ENCODE measurements around the gene HECTD4. TPM values are rescaled to one million over a fixed set of nuclear protein-coding genes. Genes with fewer than 3 reads are reported as not detected.
"Not testable (repeated sequence)": the region's sequence is repeated elsewhere in the genome, so short reads cannot be mapped to it uniquely, and the experiment has no call there.

The HECTD4 gene
- total RNA-seq, 1 donor from 2014 or later, result 62.1 TPM

DNA sequence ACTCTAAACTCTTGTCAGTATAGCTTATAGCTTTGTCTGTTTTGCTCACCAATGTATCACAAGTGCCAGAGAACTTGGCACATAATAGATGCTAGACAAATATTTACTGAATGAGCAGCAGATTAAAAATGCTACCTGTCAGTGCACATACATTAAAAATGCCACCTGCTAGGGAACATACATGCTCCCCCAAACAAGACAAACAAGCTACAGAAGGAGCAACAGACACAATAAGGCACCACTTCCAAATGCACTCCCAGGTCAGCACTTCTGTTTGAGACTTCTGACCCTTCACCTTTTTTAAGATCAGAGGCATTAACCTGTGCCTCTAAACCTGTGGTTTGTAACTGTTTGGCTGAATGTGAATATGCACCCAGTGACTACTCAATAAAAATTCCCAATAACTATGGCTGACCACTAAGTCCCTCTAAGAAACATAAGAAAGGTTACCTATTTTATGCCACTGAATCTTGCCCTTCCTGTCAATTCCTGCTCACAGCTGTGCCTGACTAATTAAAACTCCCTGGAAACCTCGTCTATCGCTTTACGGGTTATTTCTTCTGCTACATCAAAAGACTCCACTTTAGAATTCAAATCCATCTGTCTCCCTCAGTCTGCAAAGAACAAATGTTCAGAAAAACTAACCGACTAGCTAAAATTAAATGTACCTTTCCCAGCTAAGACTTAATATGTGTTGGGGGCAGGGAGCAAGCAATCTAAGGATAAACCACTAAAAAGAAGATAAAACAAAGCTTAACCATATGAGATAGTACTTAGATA, 41.0 kb downstream of the HECTD4 start:
- no peak for DNase-seq (ENCODE audit: extremely low spot score, unreplicated experiment)
- Mint-ChIP-seq H3K4me1 (ENCODE audit: unreplicated experiment) (peaks cover 35% of the 10 kb centered on the region), H3K9me3 (no peaks in the 10 kb centered on the region), H3K27ac (no peak overlapping the region), H3K36me3 (peaks cover 5% of the 10 kb centered on the region), H3K27me3 (no peaks in the 10 kb centered on the region), H3K4me3 (no peak overlapping the region)
- TF ChIP-seq, protein P1, sequence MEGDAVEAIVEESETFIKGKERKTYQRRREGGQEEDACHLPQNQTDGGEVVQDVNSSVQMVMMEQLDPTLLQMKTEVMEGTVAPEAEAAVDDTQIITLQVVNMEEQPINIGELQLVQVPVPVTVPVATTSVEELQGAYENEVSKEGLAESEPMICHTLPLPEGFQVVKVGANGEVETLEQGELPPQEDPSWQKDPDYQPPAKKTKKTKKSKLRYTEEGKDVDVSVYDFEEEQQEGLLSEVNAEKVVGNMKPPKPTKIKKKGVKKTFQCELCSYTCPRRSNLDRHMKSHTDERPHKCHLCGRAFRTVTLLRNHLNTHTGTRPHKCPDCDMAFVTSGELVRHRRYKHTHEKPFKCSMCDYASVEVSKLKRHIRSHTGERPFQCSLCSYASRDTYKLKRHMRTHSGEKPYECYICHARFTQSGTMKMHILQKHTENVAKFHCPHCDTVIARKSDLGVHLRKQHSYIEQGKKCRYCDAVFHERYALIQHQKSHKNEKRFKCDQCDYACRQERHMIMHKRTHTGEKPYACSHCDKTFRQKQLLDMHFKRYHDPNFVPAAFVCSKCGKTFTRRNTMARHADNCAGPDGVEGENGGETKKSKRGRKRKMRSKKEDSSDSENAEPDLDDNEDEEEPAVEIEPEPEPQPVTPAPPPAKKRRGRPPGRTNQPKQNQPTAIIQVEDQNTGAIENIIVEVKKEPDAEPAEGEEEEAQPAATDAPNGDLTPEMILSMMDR (conservative IDR thresholded peaks at IDR 0.05), result no peak

DNA sequence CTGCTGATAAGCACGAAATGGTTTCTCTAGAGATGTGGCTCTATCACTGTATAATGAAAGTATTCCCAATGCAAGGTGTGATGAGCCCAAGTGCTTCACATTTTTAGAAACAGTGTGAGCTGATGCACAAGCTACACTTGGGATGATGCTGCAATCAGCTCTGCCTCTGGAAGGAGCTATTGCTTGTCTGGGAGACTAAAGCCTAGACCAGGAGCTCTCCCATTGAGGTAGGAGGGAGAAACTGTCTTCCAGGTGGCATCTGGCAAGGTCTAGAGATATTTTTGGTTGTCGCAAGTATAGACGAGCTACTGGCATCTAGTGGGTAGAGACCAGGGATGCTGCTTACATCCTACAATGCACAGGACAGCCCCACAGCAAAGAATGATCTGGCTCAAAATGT, 42.0 kb downstream of the HECTD4 start:
- Mint-ChIP-seq H3K4me1 (ENCODE audit: unreplicated experiment) (peaks cover 32% of the 10 kb centered on the region), H3K27me3 (no peaks in the 10 kb centered on the region), H3K36me3 (peaks cover 5% of the 10 kb centered on the region), H3K9me3 (no peaks in the 10 kb centered on the region), H3K4me3 (no peak overlapping the region), H3K27ac (no peak overlapping the region)
- no peak for DNase-seq (ENCODE audit: extremely low spot score, unreplicated experiment)
- TF ChIP-seq, protein P1 (conservative IDR thresholded peaks at IDR 0.05), result no peak

DNA sequence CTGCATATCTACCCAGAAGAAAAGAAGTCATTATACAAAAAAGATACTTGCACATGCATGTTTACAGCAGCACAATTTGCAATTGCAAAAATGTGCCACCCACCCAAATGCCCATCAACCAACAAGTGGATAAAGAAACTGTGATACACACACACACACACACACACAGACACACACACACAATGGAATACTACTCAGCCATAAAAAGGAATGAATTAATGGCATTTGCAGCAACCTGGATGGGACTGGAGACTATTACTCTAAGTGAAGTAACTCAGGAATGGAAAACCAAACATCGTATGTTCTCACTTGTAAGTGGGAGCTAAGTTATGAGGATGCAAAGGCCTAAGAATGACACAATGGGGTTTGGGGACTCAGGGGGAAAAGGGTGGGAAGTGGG, 47.2 kb downstream of the HECTD4 start:
- H3K9me3 Mint-ChIP-seq; H3K36me3 Mint-ChIP-seq; H3K27me3 Mint-ChIP-seq; H3K4me3 Mint-ChIP-seq; H3K4me1 Mint-ChIP-seq (ENCODE audit: unreplicated experiment); H3K27ac Mint-ChIP-seq; DNase-seq (ENCODE audit: extremely low spot score, unreplicated experiment): not testable (repeated sequence)

DNA sequence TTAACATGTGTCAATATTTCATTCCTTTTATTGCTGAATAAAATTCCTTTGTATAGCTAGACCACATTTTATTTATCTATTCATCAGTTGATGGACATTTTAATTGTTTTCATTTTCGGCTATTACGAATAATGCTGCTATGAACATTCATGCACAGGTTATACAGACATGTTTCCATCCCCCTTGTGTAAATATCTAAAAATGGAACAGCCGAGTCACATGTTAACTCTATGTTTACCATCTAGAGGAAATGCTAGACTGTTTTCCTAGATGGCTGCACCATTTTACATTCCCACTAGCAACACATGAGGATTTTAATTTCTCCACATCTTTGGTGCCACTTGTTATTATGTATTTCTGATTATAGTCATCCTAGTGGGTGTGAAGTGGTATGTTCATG, 49.2 kb downstream of the HECTD4 start:
- no peak overlapping the region for H3K4me3 Mint-ChIP-seq
- no peaks in the 10 kb centered on the region for H3K9me3 Mint-ChIP-seq
- H3K27me3 Mint-ChIP-seq, result no peaks in the 10 kb centered on the region
- TF ChIP-seq, protein P1 (conservative IDR thresholded peaks at IDR 0.05), result no peak
- peaks cover 6% of the 10 kb centered on the region for H3K36me3 Mint-ChIP-seq
- DNase-seq (ENCODE audit: extremely low spot score, unreplicated experiment), result no peak
- peaks cover 4% of the 10 kb centered on the region for H3K4me1 Mint-ChIP-seq (ENCODE audit: unreplicated experiment)
- H3K27ac Mint-ChIP-seq, result no peak overlapping the region

DNA sequence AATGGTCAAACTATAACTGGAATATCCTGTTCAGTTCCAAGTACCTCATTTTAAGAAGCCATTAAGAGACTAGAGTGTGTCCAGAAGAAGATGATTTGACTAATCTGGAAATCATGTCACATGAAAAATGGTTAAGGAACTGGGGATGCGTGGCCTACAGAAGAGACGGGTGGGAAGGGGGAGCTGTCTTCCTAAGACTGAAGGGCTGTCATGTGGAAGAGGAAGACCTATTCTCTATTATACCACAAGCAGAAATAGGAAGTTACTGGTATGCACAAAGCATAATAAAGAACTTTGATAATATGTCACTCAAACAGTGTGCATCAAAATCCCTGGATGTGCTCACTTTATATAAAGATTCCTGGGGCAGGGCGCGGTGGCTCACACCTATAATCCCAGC, 50.3 kb downstream of the HECTD4 start:
- no peak overlapping the region for H3K27ac Mint-ChIP-seq
- peaks cover 4% of the 10 kb centered on the region for H3K36me3 Mint-ChIP-seq
- H3K27me3 Mint-ChIP-seq, result no peaks in the 10 kb centered on the region
- no peak overlapping the region for H3K4me3 Mint-ChIP-seq
- DNase-seq (ENCODE audit: extremely low spot score, unreplicated experiment), result no peak
- peaks cover 9% of the 10 kb centered on the region for H3K4me1 Mint-ChIP-seq (ENCODE audit: unreplicated experiment)
- TF ChIP-seq, protein P1 (conservative IDR thresholded peaks at IDR 0.05), result no peak
- H3K9me3 Mint-ChIP-seq, result no peaks in the 10 kb centered on the region

DNA sequence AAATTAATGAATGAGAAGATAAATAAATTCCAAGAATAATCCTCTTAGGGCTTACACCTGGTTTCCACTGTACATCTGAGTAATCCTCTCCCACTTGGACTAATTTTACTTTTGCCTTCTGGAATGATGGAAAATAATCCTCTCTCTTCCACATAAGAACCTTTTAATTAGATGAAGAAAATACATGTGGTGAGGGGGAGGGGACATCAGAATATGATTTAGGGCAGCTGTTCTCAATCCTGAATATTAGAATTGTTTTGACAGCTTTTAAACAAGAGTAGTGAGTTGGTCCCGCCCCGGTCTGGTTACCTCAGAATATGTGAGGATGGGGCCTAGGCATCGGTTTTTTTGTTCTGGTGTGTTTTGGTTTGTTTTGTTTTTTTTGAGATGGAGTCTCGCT, 51.5 kb downstream of the HECTD4 start:
- Mint-ChIP-seq H3K27me3 (no peaks in the 10 kb centered on the region), H3K27ac (no peak overlapping the region), H3K4me1 (ENCODE audit: unreplicated experiment) (peaks cover 9% of the 10 kb centered on the region), H3K36me3 (peaks cover 4% of the 10 kb centered on the region), H3K4me3 (no peak overlapping the region), H3K9me3 (no peaks in the 10 kb centered on the region)
- no peak for DNase-seq (ENCODE audit: extremely low spot score, unreplicated experiment)
- TF ChIP-seq, protein P1 (conservative IDR thresholded peaks at IDR 0.05), result no peak
